Fibroblast of skin of left biceps (primary cell): ENCODE results near the gene HNRNPK.

ENCODE experiments used
- DNase-seq, 2 experiments: peaks; one replicate each; pipeline ENCODE4 v3.0.0-alpha.2; 2013; ENCODE audit warnings: low read depth in 2 of 2

Gene HNRNPK

GRCh38 chr9:83934569-83935275 is 45.3 kb downstream of the HNRNPK start:
- DNase-seq = no peak

- DNase-seq = no peak
Observed at GRCh38 chr9:83933790-83934189, 46.2 kb downstream of the HNRNPK start.

GRCh38 chr9:83932851-83933250 is 47.2 kb downstream of the HNRNPK start:
- DNase-seq = no peak

GRCh38 chr9:83932011-83932410 is 48.0 kb downstream of the HNRNPK start:
- no peak for DNase-seq

- DNase-seq = no peak
Observed at GRCh38 chr9:83930881-83931280, 49.1 kb downstream of the HNRNPK start.

GRCh38 chr9:83927591-83927990 is 52.4 kb downstream of the HNRNPK start:
- no peak for DNase-seq

GRCh38 chr9:83920927-83921707 is 58.9 kb downstream of the HNRNPK start, which contains the start of gene KIF27:
Gene KIF27 (minus strand): TSS chr9:83921432. CDS start chr9:83915591, 5,841 bp downstream.
- DNase-seq = peak; percentile 90

- no peak for DNase-seq
Observed at GRCh38 chr9:83920469-83920926, 59.5 kb downstream of the HNRNPK start.

GRCh38 chr9:83919111-83919510 is 60.9 kb downstream of the HNRNPK start:
- no peak for DNase-seq
